Liver (tissue), 9 donors: ENCODE results near the gene ROR1. TPM values are rescaled to one million over a fixed set of nuclear protein-coding genes. Genes with fewer than 3 reads are reported as not detected.

Source experiments
- DNase-seq: peaks from one replicate; pipeline ENCODE4 v3.0.0-alpha.2; 2017; ENCODE audit warnings: low spot score
- H3K27ac ChIP-seq, 2 donors: one replicate each; pipeline ENCODE4 v1.7.0; 2013; ENCODE audit warnings: inconsistent platforms in 2 of 2, low read length in 2 of 2, control low read depth in 1 of 2, low read depth in 1 of 2, mild to moderate bottlenecking in 1 of 2
- H3K27me3 ChIP-seq, 4 donors: one replicate each; pipeline versions ENCODE4 v1.6.1 to v1.7.0; 2013; ENCODE audit warnings: low read length in 3 of 4, inconsistent platforms in 1 of 4, mild to moderate bottlenecking in 1 of 4, moderate library complexity in 1 of 4; ENCODE audit not compliant: control insufficient read depth in 4 of 4, insufficient read depth in 4 of 4
- H3K36me3 ChIP-seq, 4 donors: one replicate each; pipeline versions ENCODE4 v1.6.1 to v1.7.0; 2013; ENCODE audit warnings: low read length in 3 of 4, mild to moderate bottlenecking in 3 of 4, low read depth in 1 of 4, moderate library complexity in 1 of 4; ENCODE audit not compliant: control insufficient read depth in 4 of 4, insufficient read depth in 3 of 4
- H3K4me1 ChIP-seq, 4 donors: one replicate each; pipeline versions ENCODE4 v1.6.1 to v1.7.0; 2013; ENCODE audit warnings: low read length in 3 of 4, mild to moderate bottlenecking in 3 of 4, moderate library complexity in 1 of 4; ENCODE audit not compliant: control insufficient read depth in 4 of 4, insufficient read depth in 4 of 4
- H3K4me3 ChIP-seq, 3 donors: one replicate each; pipeline versions ENCODE4 v1.6.1 to v1.7.0; 2013; ENCODE audit warnings: low read length in 3 of 3, control low read depth in 1 of 3, low read depth in 1 of 3, mild to moderate bottlenecking in 1 of 3
- H3K9ac ChIP-seq, 2 donors: one replicate each; pipeline ENCODE4 v1.7.0; 2013; ENCODE audit warnings: low read length in 2 of 2, mild to moderate bottlenecking in 2 of 2, moderate library complexity in 2 of 2, control low read depth in 1 of 2, low read depth in 1 of 2
- H3K9me3 ChIP-seq, 4 donors: one replicate each; pipeline versions ENCODE4 v1.6.1 to v1.7.0; 2013; ENCODE audit warnings: low read length in 3 of 4; ENCODE audit not compliant: control insufficient read depth in 4 of 4
- ATF3 ChIP-seq: IDR thresholded peaks from 2 replicates; pipeline ENCODE4 v1.6.1; 2016; ENCODE audit warnings: antibody characterized with exemption
- CTCF ChIP-seq: fragments of 150-350 bp; IDR thresholded peaks from 2 replicates; pipeline ENCODE4 v1.5.1; 2017; ENCODE audit warnings: improper control_type of control experiment, low read depth, low read length; ENCODE audit not compliant: missing input control
- EGR1 ChIP-seq, 2 donors: IDR thresholded peaks; 2 replicates each; pipeline ENCODE4 v1.6.1; 2016 to 2018; ENCODE audit warnings: antibody characterized with exemption in 2 of 2, low read depth in 2 of 2
- FOXA1 ChIP-seq: IDR thresholded peaks from 2 replicates; pipeline ENCODE4 v1.6.1; 2016; ENCODE audit warnings: antibody characterized with exemption
- FOXA2 ChIP-seq: IDR thresholded peaks from 2 replicates; pipeline ENCODE4 v1.6.1; 2016; ENCODE audit warnings: antibody characterized with exemption
- GABPA ChIP-seq, 2 donors: IDR thresholded peaks in 1 of 2; conservative IDR thresholded peaks in 1 of 2; 2 replicates each; pipeline ENCODE4 v1.6.1; 2016; ENCODE audit warnings: antibody characterized with exemption in 2 of 2, mild to moderate bottlenecking in 1 of 2, moderate library complexity in 1 of 2
- HNF4A ChIP-seq, 2 donors: conservative IDR thresholded peaks; 2 replicates each; pipeline ENCODE4 v1.6.1; 2016; ENCODE audit warnings: antibody characterized with exemption in 2 of 2, mild to moderate bottlenecking in 2 of 2
- HNF4G ChIP-seq: IDR thresholded peaks from 2 replicates; pipeline ENCODE4 v1.6.1; 2016; ENCODE audit warnings: antibody characterized with exemption
- JUND ChIP-seq, 2 donors: IDR thresholded peaks; 2 replicates each; pipeline ENCODE4 v1.6.1; 2016; ENCODE audit warnings: antibody characterized with exemption in 2 of 2
- MAX ChIP-seq: IDR thresholded peaks from 2 replicates; pipeline ENCODE4 v1.6.1; 2016; ENCODE audit warnings: antibody characterized with exemption
- NR2F2 ChIP-seq: IDR thresholded peaks from 2 replicates; pipeline ENCODE4 v1.6.1; 2016; ENCODE audit warnings: antibody characterized with exemption
- RAD21 ChIP-seq, 2 donors: IDR thresholded peaks; 2 replicates each; pipeline ENCODE4 v1.6.1; 2016; ENCODE audit warnings: antibody characterized with exemption in 2 of 2, mild to moderate bottlenecking in 2 of 2
- REST ChIP-seq: IDR thresholded peaks from 2 replicates; pipeline ENCODE4 v1.6.1; 2016; ENCODE audit warnings: antibody characterized with exemption, mild to moderate bottlenecking
- RXRA ChIP-seq, 2 donors: IDR thresholded peaks; 2 replicates each; pipeline ENCODE4 v1.6.1; 2017 to 2018; ENCODE audit warnings: antibody characterized with exemption in 2 of 2, mild to moderate bottlenecking in 1 of 2
- SP1 ChIP-seq: IDR thresholded peaks from 2 replicates; pipeline ENCODE4 v1.6.1; 2018; ENCODE audit warnings: antibody characterized with exemption, mild to moderate bottlenecking
- TAF1 ChIP-seq: conservative IDR thresholded peaks from 2 replicates; pipeline ENCODE4 v1.6.1; 2016; ENCODE audit warnings: antibody characterized with exemption, mild to moderate bottlenecking
- YY1 ChIP-seq: IDR thresholded peaks from 2 replicates; pipeline ENCODE4 v1.6.1; 2016; ENCODE audit warnings: antibody characterized with exemption, mild to moderate bottlenecking
- ZBTB33 ChIP-seq: IDR thresholded peaks from 2 replicates; pipeline ENCODE4 v1.6.1; 2016; ENCODE audit warnings: antibody characterized with exemption
- WGBS: extraction: QIAGEN DNeasy Blood & Tissue Kit; methylation state at CpG from one replicate; pipeline ENCODE4 v1.1.7; 2013; 5-methylcytosine and 5-hydroxymethylcytosine counted together
- polyA plus RNA-seq, 2 donors: library from polyadenylated mRNA; stranded (reverse) in 1 of 2; unstranded in 1 of 2; fragments of 200-250 nt in 1 of 2; fragments of >200 nt in 1 of 2; fragmentation: Nextera tagmentation in 1 of 2; extraction: Ambion mirVana in 1 of 2; gene quantifications; one replicate each; pipeline versions ENCODE4 v1.2.1 to v1.2.3, GENCODE V29; 2013 to 2015
- total RNA-seq, 2 donors: library from RNA; depleted of rRNA; stranded (reverse); fragments of >200 nt; gene quantifications; one replicate each; pipeline ENCODE4 v1.2.3, GENCODE V29; 2014
- donor health status: healthy.
- donor health status: healthy.
- donor health status: healthy.
- donor health status: healthy.
- donor health status: healthy.

Gene ROR1
- total and polyA plus RNA-seq, 4 donors: 0.15 to 0.98 (median 0.37) TPM

GRCh38 chr1:64062529-64062928, 288.7 kb downstream of the ROR1 start:
- H3K36me3 ChIP-seq: no peaks in the 10 kb centered on the region
- no peaks in the 10 kb centered on the region for H3K4me1 ChIP-seq
- TF ChIP-seq SP1: no peak
- TF ChIP-seq RAD21 (IDR thresholded peaks at IDR 0.05): no peak
- no peak for TF ChIP-seq HNF4G
- no peak for TF ChIP-seq TAF1
- TF ChIP-seq YY1: no peak
- TF ChIP-seq NR2F2: no peak
- TF ChIP-seq JUND (IDR thresholded peaks at IDR 0.05): no peak
- TF ChIP-seq EGR1 (IDR thresholded peaks at IDR 0.05; ENCODE audit: low read depth in 2 of 2): no peak
- no peak for TF ChIP-seq RXRA (IDR thresholded peaks at IDR 0.05)
- no peak for TF ChIP-seq FOXA1
- no peak for TF ChIP-seq CTCF
- no peak for TF ChIP-seq FOXA2
- TF ChIP-seq ATF3: no peak
- no peak for TF ChIP-seq MAX
- TF ChIP-seq HNF4A (conservative IDR thresholded peaks at IDR 0.05): no peak
- TF ChIP-seq ZBTB33: no peak
- no peak for TF ChIP-seq GABPA (IDR thresholded peaks at IDR 0.05 in 1 of 2, conservative IDR thresholded peaks at IDR 0.05 in 1 of 2)
- TF ChIP-seq REST: no peak
- H3K9ac ChIP-seq: no peak overlapping the region
- DNase-seq: no peak
- no peaks in the 10 kb centered on the region for H3K9me3 ChIP-seq
- 89% methylated on average over 6 of the region's 6 CpGs for WGBS
- no peak overlapping the region for H3K4me3 ChIP-seq
- no peak overlapping the region for H3K27ac ChIP-seq
- H3K27me3 ChIP-seq: no peaks in the 10 kb centered on the region
